HG03521 (cell line): ENCODE data around the gene GLRA3.

Source experiments
- ATAC-seq: cut with Tn5 transposase; IDR thresholded peaks from one replicate; pipeline ENCODE4 v1.9.1; 2021; ENCODE audit warnings: mild to moderate bottlenecking, moderate library complexity; ENCODE audit not compliant: unreplicated experiment

GLRA3 gene

GRCh38 chr4:174604198-174604597, 224.8 kb downstream of the GLRA3 start:
- no peak for ATAC-seq

- ATAC-seq, result no peak
These were observed 228.7 kb downstream of the GLRA3 start for GRCh38 chr4:174600391-174600790.

GRCh38 chr4:174598800-174599199, 230.2 kb downstream of the GLRA3 start:
- no peak for ATAC-seq

GRCh38 chr4:174596513-174596912, 232.5 kb downstream of the GLRA3 start:
- ATAC-seq, result no peak

- no peak for ATAC-seq
These were observed 233.7 kb downstream of the GLRA3 start for GRCh38 chr4:174595141-174595929.

- ATAC-seq, result no peak
These were observed 235.3 kb downstream of the GLRA3 start for GRCh38 chr4:174593701-174594100.

GRCh38 chr4:174592985-174593335, 236.1 kb downstream of the GLRA3 start:
- ATAC-seq, result no peak

- ATAC-seq, result no peak
These were observed 236.6 kb downstream of the GLRA3 start for GRCh38 chr4:174592256-174592984.

GRCh38 chr4:174591243-174592021, 237.6 kb downstream of the GLRA3 start:
- peak; percentile 90 for ATAC-seq

- no peak for ATAC-seq
These were observed 238.7 kb downstream of the GLRA3 start for GRCh38 chr4:174590336-174590735.
